NCI-H1092 treated with DMSO at 0.1 percent for 48 hours (cell line): ENCODE results near the gene ADAD2.

Experiments
- DNase-seq: peaks from one replicate; lab custom pipeline; 2025; lab: John Stamatoyannopoulos, UW

ADAD2 gene

DNA sequence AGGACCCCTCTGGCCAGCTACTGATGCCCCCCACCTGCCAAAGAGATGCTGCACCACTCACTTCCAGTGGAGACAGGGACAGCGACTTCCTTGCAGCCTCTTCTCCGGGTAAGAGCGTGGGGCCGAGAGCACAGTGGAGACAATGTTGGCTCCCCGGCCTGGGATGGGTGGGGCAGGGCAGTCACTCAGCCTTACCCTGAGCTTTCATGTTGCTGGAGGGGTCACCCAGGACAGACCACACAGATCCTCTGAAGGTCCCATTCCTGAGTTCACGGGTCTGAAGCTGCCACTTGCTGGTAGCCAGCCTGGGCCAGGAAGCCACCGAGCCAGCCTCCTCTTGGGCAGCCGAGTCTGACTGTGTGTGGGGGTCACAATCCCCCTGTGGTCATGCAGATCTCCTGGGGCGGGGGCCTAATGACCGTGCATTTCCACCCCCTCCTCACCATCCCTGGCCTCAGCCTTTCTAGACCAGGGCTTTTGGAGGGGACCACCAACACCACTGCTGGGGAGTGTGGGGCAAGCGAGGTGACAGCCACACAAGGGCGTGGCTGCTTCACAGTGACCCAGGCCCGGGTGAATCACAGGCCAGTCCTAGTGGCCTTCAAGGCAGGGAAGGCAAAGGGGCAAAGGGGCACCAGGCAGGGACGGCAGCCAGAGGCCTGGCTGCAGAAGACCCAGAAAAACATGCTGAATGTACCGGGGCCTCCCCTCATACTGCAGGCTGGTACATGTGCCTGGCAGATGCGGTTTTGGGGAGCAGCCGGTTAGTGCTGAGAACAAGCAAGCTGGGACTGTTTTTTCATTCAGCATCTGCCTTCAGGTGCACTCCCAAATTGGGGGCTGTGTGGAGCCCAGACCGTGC, 14.5 kb upstream of the ADAD2 start:
- no peak for DNase-seq

DNA sequence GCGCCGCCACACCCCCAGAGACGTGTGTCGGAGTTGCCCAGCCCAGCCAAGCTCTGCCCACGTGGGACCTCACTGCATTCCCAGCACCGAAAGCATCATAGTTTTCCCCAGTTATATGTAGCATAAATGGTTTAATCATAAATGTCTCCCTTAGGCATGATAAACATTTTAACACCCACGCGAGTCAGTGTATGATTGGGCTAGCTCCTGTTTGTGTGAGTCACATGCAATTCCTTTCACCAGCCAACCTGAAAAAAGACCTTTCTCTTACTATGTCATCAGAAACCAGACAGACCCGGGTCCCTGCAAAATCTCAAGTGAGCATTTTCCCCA, 13.2 kb upstream of the ADAD2 start:
- no peak for DNase-seq

DNA sequence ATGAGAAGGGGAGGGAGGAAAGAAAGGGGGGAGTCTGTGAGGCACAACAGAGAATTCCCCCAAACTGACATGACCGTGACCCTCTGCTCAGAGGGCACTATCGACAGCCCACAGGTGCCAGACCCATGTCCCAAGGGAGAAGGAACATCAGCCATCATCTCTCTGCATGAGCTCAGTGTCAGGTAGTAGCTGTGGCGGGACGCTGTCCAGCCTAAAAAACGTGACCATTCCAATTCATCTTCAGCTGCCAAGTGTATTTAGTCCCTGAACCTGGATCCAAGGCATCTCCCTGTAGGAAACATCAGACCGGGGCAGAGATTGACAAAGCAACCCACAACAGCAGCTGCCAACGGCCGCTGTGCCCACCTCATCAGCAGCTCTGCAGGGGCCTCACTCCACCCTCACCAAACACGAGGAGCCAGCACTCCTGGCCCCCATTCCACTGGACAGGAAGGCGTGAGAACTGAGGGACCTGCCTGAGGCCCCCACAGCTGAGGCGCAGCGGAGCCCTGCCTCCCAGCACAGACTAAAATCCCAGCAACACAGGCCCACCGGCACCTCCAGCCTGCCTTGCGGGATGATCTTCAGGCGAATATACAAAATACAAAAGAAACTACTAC, 12.7 kb upstream of the ADAD2 start:
- DNase-seq: no peak

DNA sequence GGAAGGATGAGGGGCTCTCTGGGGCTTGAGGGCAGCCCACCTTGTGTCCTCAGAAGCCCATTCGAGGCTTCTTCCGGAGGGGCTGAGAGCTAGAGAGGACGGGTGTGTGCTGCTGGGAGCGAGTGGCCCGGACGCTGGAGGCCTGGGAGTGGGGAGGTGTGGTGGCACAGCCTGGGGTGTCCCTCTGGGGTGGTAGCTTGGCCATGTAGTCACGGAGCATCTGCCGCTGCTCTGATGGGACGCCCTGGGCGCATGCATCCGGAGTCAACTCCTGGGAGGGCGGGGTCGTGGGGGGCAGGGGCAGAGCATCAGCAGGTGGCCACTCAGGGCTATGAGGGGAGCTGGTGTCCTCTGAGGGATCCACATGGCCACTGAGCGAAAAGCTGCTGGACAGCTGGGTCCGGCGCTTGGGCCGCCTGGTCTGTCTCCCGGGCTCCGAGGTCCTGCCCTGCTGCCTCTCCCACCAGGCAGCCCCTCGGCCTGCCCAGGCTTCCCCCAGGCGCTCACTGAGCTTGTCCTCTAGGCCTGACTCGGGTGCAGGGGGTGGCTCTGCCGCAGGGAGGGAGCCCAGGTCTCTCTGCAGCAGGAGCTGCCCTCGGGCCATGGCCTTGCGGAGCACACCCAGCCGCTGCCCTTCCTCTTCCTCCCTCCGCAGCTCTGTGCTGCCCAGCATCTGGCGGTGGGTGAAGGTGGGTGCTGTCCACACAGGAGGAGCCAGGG, 11.9 kb upstream of the ADAD2 start:
- DNase-seq: no peak

DNA sequence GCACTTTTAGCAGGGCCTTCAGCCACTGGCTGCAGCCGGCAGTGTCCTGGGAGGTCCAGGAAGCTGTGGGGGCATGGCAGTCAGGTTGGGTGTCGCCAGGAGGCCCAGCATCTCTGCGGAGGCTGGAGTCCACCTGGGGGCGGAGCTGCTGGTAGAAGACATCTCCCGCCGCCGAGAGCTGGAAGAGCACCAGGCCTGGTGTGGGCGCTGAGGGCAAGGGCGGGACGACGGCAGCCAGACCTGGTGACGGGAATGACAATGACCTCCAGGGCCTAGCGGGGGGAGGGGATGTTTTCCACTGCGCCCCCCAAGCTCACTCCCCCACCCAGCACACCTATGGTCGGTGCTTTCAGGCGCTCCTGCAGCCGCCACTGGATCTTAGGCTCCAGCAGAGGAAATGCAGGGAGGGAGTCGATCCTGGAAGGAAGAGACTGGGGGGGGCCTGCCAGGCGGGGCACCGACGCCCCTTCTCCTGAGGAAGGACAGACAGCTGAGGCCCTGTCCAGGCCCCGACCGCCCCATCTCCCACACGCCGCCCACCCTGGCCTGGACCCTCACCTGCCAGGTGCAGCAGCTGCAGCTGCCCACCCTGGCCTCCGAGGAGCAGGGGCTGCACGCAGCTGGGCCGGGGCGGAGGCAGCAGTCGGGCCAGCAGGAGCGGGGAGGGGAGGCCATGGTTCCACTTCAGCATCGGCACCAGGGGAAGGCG, 11.2 kb upstream of the ADAD2 start:
- DNase-seq: no peak

DNA sequence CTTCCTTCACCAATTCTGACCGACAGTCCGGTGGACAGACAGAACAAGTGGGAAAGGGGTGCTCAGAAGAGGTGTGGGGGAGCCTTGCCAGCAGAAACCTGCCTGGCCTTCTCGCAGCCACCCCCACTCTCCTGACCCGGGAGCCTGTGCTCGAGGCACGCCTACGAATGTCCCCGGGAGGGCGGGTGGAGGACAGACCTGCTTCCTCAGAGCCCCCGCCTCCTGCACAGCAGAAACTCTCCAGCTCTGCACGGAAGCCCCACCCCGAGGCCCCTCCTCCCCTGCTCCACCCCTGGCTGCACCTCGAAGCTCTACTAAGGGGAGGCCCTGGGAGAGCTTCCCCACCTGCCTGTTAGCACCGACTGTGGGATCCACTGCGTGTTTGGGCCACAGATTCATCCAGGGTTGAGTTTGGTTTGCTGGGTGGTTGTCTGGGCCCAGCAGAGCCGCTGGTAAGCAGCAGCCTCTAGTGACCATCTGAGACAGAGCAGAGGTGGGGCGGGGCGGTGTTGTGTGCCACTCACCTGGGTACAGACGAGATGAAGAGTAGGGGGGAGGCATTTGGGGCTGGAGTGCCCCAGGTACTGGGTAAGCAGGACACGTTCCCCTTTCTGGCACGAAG, 10.3 kb upstream of the ADAD2 start:
- no peak for DNase-seq

DNA sequence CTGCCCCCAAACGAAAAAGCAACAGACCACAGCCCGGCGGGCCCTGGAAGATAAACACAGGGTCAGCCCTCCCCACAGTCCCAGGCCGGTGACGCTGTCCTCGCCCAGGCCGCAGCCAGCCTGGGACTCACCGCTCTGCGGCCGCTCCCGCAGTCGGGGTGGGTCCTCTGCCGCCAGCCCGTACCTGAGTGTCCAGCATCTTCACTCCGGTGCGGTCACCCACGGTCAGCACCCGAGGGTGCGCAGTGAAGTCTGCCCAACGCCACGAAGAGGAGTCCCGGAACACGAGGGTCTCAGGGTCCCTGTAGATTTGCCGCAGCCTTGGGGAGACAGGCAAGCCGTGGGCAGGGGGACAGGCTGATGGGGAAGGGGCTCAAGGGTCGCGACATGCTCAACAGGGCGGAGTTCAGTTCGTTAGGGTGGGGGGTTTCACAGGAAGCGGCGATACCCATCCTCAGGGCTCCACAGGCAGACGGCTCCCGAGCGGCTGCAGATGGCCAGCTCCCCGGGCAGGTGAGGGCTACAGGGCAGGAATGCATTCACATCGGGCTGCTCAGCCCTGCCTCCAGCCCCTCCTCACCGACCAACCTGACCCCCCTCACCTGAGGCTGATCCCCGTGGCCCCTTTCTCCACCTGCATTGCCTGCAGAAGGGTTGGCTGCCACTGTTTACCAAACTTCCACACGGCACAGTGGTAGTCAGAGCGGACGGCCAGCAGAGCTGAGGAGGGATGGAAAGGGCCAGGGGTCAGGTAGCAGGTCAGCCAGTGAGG, 9.6 kb upstream of the ADAD2 start:
- no peak for DNase-seq

DNA sequence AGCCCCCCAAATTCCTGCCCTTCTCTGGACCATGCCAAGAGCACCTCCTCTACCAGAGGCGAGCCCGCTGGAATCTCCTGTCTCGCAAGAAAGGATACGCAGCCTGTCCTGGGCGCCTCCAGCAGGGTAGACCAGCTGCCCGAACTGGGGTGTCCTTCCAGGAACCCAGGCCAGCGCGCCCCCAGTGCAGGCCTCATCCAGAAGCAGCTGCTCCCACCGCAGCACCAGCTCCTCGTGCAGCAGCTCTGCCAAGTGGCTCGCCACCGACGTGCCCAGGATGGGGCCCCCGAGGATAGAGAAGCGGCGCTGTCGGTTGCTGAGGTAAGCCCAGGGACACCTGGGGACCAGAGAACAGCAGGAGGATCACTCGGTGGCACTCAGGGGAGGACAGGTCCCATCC, 8.9 kb upstream of the ADAD2 start:
- DNase-seq: no peak

DNA sequence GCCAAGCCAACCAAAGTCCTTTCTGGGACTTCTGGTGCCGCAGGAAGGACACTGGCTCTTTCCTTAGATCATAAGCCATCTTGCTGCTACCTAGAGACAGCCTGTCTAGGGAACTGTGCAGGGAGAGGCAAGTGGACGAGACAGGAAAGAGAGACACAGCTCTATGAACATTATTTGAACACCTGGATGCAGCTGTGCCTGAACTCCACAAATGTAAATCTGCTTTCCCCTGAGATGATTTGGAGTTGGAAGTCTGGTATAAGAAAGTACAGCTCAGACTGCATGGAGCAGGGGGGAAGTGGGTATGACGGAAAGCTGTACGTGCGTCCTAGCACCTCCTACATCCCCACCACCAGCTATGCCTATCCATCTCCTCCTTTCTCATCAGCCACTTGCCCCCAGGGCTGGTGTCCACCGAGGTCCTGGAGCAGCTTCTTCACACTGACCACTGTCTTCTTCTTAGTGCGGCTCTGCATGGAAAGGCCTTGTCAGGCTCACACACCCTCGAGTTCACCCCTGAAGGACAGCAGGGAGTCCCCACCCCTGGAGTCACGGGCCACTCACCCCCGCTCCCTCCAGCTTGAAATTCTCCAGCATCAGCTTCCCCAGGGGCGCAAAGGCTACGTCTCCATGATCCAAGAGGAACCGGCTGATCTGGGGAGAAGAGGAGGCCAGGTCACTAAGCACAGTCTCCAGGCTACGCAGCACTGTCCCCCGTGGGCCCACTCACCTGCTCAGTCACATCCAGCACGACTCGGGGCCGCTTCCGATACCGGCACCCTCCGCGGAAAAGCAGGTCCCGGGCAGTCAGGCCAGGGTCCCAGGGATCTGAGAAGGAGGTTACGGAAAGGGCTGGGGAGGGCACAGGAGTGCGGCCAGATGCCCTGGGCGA, 8.0 kb upstream of the ADAD2 start:
- DNase-seq: no peak

DNA sequence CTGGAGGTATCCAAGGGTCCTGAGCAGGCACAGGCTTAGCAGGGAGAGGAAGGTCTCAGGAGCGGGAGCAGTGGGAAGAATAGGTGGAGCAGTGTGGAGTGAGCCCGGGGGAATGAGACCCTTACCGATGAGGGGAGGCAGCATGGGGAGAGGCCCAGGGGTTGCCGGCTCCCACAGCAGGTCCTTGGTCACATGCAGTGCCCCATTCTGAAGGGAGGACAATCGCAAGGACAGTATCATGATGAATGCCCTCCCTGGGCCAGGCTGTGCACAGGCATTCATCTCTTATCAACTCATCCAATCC, 7.4 kb upstream of the ADAD2 start:
- no peak for DNase-seq

DNA sequence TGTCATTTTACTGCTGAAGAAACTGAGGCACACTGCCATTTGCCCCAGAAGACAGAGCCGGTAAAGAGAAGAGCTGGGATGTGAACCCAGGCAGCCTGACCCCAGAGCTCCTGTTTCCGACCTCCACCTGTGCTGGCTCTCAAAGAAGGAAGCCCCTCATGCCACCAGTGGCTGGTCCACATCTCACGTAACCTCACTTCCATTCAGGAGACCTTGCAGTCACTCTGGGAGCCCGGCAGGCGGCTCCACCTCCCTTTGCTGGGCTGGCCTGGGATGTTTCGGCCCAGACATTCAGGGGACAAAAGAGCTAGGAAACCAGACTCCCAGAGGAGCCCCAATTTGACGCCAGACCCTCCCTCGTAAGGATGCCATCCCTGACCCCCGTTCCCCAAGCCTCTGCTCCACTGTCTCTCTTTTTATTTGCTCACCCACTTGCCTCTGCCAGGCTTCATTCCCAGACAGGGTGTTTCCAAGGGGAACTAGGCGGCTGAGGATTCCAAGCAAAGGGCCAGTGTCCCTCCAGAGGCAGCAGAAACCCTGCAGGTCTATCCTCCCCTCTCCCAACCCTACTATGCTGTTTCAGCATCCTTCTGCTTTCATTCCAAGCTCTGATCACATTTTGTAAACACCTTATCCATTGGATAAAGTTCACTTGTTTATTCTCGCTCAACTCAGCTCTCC, 6.9 kb upstream of the ADAD2 start:
- DNase-seq: no peak

DNA sequence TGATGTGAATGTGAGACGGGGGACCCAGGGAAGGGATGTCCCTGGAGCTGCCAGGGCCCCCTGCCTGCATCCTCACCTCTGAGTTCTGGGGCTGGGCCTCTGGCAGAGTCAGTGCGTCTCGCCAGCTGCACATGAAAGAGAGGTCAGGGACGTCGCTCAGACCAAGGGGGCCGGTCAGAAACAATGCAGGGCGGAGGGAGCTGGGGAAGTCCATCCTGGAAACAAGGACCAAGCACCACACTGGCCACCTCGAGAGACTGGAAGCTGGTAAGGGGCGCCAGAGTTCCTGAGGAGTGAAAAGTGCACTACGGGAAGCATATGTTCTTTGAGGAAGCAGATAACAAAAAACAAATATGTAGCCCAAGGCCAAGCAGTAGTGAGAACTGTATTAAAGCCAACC, 6.2 kb upstream of the ADAD2 start:
- no peak for DNase-seq

DNA sequence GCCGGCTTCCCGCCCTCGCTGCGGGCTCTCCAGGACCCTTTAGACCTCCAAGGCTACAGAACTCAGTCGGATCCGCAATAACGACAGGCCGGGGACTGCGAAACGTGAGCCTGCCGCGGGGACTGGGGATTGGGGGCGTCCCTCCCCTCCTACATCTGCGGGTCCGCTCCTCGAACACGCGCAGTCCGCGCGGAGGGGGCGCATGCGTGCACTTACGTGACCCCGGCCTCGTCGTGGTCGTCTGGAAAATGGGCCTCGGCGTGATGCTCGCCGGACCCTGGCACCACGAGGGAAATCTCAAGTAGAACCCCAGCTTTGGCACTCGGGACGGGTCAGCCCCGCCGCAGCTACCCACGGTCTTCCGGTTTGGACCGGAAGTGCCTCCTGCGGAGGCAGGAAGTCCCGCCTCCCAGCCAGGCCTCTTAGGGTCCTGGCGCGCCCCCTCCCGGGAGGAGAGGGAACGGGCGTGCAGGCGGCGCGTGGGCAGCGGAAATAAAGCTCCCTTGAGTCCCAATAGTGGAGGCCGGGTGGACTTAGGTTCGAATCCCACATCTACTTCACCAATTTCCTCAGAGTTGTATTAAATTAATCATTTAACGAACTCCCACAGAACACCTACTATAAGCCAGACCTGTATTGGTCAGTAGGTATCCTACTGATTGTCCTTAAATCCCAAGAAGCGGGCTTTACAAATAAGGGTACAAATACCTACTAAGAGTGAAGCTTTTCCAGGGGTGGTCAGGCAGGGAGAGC, 4.1 kb upstream of the ADAD2 start, which contains the start of gene TAF1C:
TSS of gene TAF1C (minus strand) at position 373 of the 753 bp plus-strand sequence. CDS start 2,069 bp downstream, outside the sequence.
- DNase-seq: peak; percentile 89

DNA sequence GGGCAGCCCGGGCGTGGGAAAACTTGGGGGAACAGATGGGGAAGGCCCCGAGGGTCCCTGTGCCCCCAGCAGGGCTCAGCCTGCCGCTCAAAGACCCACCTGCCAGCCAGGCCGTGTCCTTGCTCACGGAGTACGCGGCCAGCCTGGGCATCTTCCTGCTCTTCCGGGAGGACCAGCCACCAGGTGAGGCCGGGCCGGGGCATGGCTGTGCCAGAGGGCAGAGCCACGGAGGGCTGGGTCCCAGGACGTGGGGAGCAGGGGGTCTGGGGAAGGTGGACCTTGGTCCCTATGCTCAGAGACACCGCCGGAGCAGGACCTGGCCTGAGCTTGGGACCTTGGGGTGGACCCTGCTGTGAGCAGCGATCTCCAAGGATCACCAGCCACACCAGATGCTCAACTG, 509 bp downstream of the ADAD2 start:
- no peak for DNase-seq

DNA sequence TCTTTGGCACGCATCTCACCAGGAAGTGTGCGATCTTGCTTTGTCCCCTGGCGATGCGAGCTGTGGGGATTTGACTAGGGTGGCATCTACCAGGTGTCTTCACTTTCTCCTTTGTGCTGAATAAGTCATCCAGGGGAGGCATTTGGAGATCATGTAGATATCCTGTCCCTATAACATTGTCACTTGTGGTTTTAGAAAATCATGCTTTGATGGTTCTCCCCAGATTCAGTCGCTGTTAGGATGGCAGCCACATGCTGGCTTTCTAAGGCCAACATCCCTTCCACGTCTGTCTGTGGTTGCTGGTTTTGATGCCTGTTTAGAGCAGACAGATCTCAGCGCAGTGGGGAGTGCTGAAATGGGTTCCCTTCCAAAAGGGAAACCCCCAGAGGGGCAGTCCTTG, 2.5 kb downstream of the ADAD2 start:
- no peak for DNase-seq

DNA sequence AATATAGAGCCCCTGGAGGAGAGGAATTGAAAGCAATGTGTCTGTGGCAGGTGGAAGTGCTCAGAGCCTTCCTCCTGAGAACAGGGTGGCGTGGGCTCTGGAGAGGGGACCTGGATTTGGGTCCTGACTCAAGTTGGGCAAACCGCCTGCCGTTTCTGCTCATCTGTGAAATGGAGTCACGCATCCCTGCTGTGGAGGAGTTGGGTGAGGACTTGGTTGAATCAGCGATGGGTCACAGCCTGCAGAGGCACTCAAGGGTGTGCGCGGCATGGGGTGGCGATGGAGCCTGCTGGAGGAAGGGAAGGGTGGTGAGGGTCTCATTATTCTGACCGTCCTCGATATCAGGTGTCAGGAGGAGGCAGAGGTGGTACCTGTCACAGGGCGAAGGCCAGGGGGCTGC, 3.1 kb downstream of the ADAD2 start:
- DNase-seq: no peak

DNA sequence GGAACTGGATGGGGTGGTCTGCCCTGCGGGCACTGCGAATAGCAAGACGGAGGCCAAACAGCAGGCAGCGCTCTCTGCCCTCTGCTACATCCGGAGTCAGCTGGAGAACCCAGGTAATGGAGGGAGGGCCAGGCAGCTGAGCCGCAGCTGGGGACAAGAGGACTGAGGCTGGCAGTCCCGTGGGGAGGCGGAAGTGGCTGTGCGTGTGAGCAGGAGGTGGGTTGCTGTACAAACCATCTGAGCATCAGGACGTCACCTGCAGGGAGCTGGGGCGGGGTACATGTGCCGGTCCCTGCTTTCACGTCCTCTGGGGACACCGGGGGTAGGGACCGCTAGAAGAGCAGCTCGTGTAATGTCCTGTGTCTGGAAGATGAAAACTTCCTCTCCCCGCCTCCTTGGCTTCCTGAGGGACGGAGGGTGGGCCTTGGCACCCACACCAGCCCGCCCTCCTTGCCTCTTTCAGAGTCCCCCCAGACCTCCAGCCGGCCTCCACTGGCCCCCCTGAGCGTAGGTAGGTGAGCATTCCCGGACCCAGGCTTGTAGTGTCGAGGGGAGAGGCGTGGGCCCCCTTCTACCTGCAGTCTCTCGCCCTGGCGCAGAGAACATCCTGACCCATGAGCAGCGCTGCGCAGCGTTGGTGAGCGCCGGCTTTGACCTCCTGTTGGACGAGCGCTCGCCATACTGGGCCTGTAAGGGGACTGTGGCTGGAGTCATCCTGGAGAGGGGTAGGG, 3.7 kb downstream of the ADAD2 start:
- DNase-seq: peak; percentile 35
